Measurements from ENCODE around the gene OSBPL10. TPM values are rescaled to one million over a fixed set of nuclear protein-coding genes. Genes with fewer than 3 reads are reported as not detected.

OSBPL10 gene
- total RNA-seq, 1 experiment from 2014 or later: 172 TPM

- Mint-ChIP-seq H3K9me3 (ENCODE audit: unreplicated experiment) (no peaks in the 10 kb centered on the region), H3K27me3 (ENCODE audit: insufficient read depth, unreplicated experiment) (no peaks in the 10 kb centered on the region), H3K36me3 (ENCODE audit: insufficient read depth, unreplicated experiment) (peaks cover 42% of the 10 kb centered on the region), H3K4me3 (ENCODE audit: unreplicated experiment) (no peak overlapping the region), H3K27ac (ENCODE audit: low read depth, unreplicated experiment) (peak overlapping the region; percentile 9), H3K4me1 (ENCODE audit: insufficient read depth, unreplicated experiment) (peaks cover 10% of the 10 kb centered on the region)
- ChIA-PET POLR2A (interaction anchor here (1.1 kb wide), 1 partner anchor 8 kb away, joined by 3 read pairs; no protein-coding TSS in a partner anchor), CTCF (no interaction called here)
- BruUV-seq (replicated peaks): no TSS peak
- intact Hi-C loops (cut with micrococcal nuclease): no loop called here
- DNase-seq (ENCODE audit: unreplicated experiment): no peak
- TF ChIP-seq, protein P1, sequence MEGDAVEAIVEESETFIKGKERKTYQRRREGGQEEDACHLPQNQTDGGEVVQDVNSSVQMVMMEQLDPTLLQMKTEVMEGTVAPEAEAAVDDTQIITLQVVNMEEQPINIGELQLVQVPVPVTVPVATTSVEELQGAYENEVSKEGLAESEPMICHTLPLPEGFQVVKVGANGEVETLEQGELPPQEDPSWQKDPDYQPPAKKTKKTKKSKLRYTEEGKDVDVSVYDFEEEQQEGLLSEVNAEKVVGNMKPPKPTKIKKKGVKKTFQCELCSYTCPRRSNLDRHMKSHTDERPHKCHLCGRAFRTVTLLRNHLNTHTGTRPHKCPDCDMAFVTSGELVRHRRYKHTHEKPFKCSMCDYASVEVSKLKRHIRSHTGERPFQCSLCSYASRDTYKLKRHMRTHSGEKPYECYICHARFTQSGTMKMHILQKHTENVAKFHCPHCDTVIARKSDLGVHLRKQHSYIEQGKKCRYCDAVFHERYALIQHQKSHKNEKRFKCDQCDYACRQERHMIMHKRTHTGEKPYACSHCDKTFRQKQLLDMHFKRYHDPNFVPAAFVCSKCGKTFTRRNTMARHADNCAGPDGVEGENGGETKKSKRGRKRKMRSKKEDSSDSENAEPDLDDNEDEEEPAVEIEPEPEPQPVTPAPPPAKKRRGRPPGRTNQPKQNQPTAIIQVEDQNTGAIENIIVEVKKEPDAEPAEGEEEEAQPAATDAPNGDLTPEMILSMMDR (IDR thresholded peaks at IDR 0.05; ENCODE audit: unreplicated experiment): no peak
Measured at GRCh38 chr3:31732548-31732947, 248.5 kb downstream of the OSBPL10 start.

DNA sequence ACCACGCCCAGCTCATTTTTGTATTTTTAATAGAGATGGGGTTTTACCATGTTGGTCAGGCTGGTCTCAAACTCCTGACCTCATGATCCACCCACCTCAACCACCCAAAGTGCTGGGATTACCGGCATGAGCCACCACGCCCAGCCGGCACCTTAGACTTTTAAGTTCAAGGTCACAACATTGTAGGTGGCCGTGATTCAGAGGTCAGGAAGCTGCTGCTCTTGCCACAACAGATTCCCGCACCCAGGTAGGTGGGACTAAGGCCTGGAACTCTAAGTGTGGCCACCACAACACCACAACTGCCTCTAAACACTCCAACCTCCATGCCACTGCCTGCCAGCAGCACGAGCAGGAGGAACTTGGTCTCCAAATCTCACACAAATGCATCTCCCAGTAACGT, 251.5 kb downstream of the OSBPL10 start:
- BruUV-seq (replicated peaks): no TSS peak
- DNase-seq (ENCODE audit: unreplicated experiment): no peak
- Mint-ChIP-seq H3K4me3 (ENCODE audit: unreplicated experiment) (no peak overlapping the region), H3K9me3 (ENCODE audit: unreplicated experiment) (no peaks in the 10 kb centered on the region), H3K4me1 (ENCODE audit: insufficient read depth, unreplicated experiment) (peaks cover 10% of the 10 kb centered on the region), H3K27ac (ENCODE audit: low read depth, unreplicated experiment) (no peak overlapping the region), H3K36me3 (ENCODE audit: insufficient read depth, unreplicated experiment) (peaks cover 58% of the 10 kb centered on the region), H3K27me3 (ENCODE audit: insufficient read depth, unreplicated experiment) (no peaks in the 10 kb centered on the region)
- POLR2A ChIA-PET: no interaction called here
- TF ChIP-seq, protein P1 (IDR thresholded peaks at IDR 0.05; ENCODE audit: unreplicated experiment): no peak
- CTCF ChIA-PET: interaction anchor here (0.6 to 1.0 kb wide), 2 partner anchors 25 to 884 kb away, joined by 3 to 5 read pairs; no protein-coding TSS in a partner anchor
- intact Hi-C loops (cut with micrococcal nuclease): no loop called here

DNA sequence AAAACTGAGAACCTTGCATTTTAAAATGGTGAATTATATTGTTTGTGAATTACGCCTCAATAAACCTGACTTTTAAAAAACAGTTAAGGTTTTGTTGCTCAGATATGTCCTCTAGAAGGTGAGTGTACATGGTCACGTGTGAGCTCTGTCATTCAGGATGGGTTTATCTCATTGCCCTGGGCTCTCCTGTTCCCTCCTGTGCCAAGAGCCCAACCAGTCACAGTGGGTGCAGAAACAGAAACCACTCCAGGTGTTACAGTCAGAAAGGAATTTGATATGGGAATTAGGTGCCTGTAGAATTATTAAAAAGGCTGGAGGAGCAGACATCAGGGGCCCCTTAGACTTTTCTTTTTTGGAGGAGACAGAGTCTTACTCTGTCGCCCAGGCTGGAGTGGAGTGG, 252.0 kb downstream of the OSBPL10 start:
- H3K4me1 Mint-ChIP-seq (ENCODE audit: insufficient read depth, unreplicated experiment): peaks cover 10% of the 10 kb centered on the region
- intact Hi-C loops (cut with micrococcal nuclease): no loop called here
- no peaks in the 10 kb centered on the region for H3K9me3 Mint-ChIP-seq (ENCODE audit: unreplicated experiment)
- peaks cover 63% of the 10 kb centered on the region for H3K36me3 Mint-ChIP-seq (ENCODE audit: insufficient read depth, unreplicated experiment)
- POLR2A ChIA-PET: no interaction called here
- TF ChIP-seq, protein P1 (IDR thresholded peaks at IDR 0.05; ENCODE audit: unreplicated experiment): no peak
- BruUV-seq (replicated peaks): no TSS peak
- CTCF ChIA-PET: interaction anchor here (1.0 kb wide), 1 partner anchor 24 kb away, joined by 3 read pairs; no protein-coding TSS in a partner anchor
- H3K27me3 Mint-ChIP-seq (ENCODE audit: insufficient read depth, unreplicated experiment): no peaks in the 10 kb centered on the region
- H3K27ac Mint-ChIP-seq (ENCODE audit: low read depth, unreplicated experiment): peak overlapping the region; percentile 17
- DNase-seq (ENCODE audit: unreplicated experiment): peak; percentile 22
- no peak overlapping the region for H3K4me3 Mint-ChIP-seq (ENCODE audit: unreplicated experiment)

DNA sequence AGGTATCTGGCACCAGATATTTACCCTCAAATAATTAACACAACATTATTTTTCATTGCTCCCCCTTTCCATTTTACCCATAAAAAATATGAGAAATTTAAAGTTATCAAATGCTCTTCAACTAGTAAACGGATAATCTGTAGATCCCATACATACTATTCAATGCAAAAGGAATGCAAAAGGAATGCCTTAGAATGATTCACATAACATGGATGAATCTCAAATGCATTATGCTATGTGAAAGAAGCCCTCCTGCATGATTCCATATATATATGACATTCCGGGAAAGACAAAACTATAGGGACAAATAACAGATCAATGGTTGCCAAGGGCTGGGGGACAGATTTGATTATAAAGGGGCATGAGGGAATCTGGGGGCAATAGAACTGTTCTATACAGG, 252.7 kb downstream of the OSBPL10 start:
- no TSS peak for BruUV-seq (replicated peaks)
- CTCF ChIA-PET: interaction anchor here (1.0 kb wide), 1 partner anchor 24 kb away, joined by 3 read pairs; no protein-coding TSS in a partner anchor
- no peak for DNase-seq (ENCODE audit: unreplicated experiment)
- POLR2A ChIA-PET: no interaction called here
- Mint-ChIP-seq H3K36me3 (ENCODE audit: insufficient read depth, unreplicated experiment) (peaks cover 65% of the 10 kb centered on the region), H3K4me1 (ENCODE audit: insufficient read depth, unreplicated experiment) (peaks cover 10% of the 10 kb centered on the region), H3K4me3 (ENCODE audit: unreplicated experiment) (no peak overlapping the region), H3K27me3 (ENCODE audit: insufficient read depth, unreplicated experiment) (no peaks in the 10 kb centered on the region), H3K27ac (ENCODE audit: low read depth, unreplicated experiment) (peak overlapping the region; percentile 17), H3K9me3 (ENCODE audit: unreplicated experiment) (no peaks in the 10 kb centered on the region)
- intact Hi-C loops (cut with micrococcal nuclease): no loop called here
- TF ChIP-seq, protein P1 (IDR thresholded peaks at IDR 0.05; ENCODE audit: unreplicated experiment): no peak

Measured in MCF 10A (cell line).